Common myeloid progenitor, CD34-positive (primary cell): ENCODE measurements around the gene GIGYF2.
"Not testable (repeated sequence)": the region's sequence is repeated elsewhere in the genome, so short reads cannot be mapped to it uniquely, and the experiment has no call there.

Experiments used
- CTCF ChIA-PET: fragments of 350-600 bp; sonication (Branson Sonifier 250); formaldehyde crosslinking; loops from one replicate; lab custom pipeline; 2021; ENCODE audit warnings: antibody characterized with exemption; lab: Charles Lee
- POLR2A ChIA-PET: fragments of 350-600 bp; sonication (Branson Sonifier 250); formaldehyde crosslinking; loops from one replicate; lab custom pipeline; 2021; ENCODE audit warnings: antibody characterized with exemption; lab: Charles Lee
- DNase-seq, 3 donors: peaks; one replicate each; pipeline versions ENCODE4 v3.0.0 to v3.0.0-alpha.2; 2013
- H3K27ac ChIP-seq, 2 experiments: 1 replicate in 1 of 2; 2 replicates in 1 of 2; pipeline ENCODE4 v1.7.0; 2013; ENCODE audit warnings: inconsistent platforms in 2 of 2, low read length in 2 of 2, mild to moderate bottlenecking in 2 of 2, low read depth in 1 of 2, moderate library complexity in 1 of 2; ENCODE audit not compliant: severe bottlenecking in 2 of 2, insufficient read depth in 1 of 2, poor library complexity in 1 of 2
- H3K27me3 ChIP-seq, 5 experiments: replicated peaks in 2 of 5; 1 replicate in 3 of 5; 2 replicates in 2 of 5; pipeline versions ENCODE4 v1.6.1 to v1.7.0; 2013; ENCODE audit warnings: low read length in 4 of 5, mild to moderate bottlenecking in 2 of 5, moderate library complexity in 2 of 5, inconsistent platforms in 1 of 5; ENCODE audit not compliant: insufficient read depth in 5 of 5, control insufficient read depth in 4 of 5
- H3K36me3 ChIP-seq, 4 experiments: 1 replicate in 2 of 4; 2 replicates in 2 of 4; pipeline versions ENCODE4 v1.6.1 to v1.7.0; 2013; ENCODE audit warnings: low read length in 3 of 4, control low read depth in 1 of 4, mild to moderate bottlenecking in 1 of 4; ENCODE audit not compliant: control insufficient read depth in 4 of 4, insufficient read depth in 4 of 4
- H3K4me1 ChIP-seq, 4 experiments: 1 replicate in 3 of 4; 2 replicates in 1 of 4; pipeline versions ENCODE4 v1.6.1 to v1.7.1; 2013; ENCODE audit warnings: low read length in 3 of 4, mild to moderate bottlenecking in 3 of 4, control low read depth in 1 of 4, inconsistent platforms in 1 of 4, moderate library complexity in 1 of 4; ENCODE audit not compliant: control insufficient read depth in 4 of 4, insufficient read depth in 4 of 4; ENCODE audit errors: control extremely low read depth in 1 of 4
- H3K4me3 ChIP-seq, 7 experiments: 1 replicate in 4 of 7; 2 replicates in 3 of 7; pipeline versions ENCODE4 v1.5.1 to v1.7.0; 2013; ENCODE audit warnings: mild to moderate bottlenecking in 7 of 7, low read length in 6 of 7, moderate library complexity in 6 of 7, inconsistent platforms in 2 of 7, low read depth in 2 of 7, control low read depth in 1 of 7; ENCODE audit not compliant: insufficient read depth in 4 of 7, control insufficient read depth in 1 of 7; ENCODE audit errors: extremely low read depth in 1 of 7
- H3K9me3 ChIP-seq, 5 experiments: 1 replicate in 4 of 5; 2 replicates in 1 of 5; pipeline versions ENCODE4 v1.6.1 to v1.7.1; 2013; ENCODE audit warnings: low read length in 4 of 5, mild to moderate bottlenecking in 2 of 5, inconsistent platforms in 1 of 5, low read depth in 1 of 5, moderate library complexity in 1 of 5; ENCODE audit not compliant: control insufficient read depth in 4 of 5, insufficient read depth in 2 of 5; ENCODE audit errors: control extremely low read depth in 1 of 5
- WGBS: methylation state at CpG from one replicate; pipeline ENCODE4 v1.1.5; 2013; ENCODE audit not compliant: insufficient coverage; 5-methylcytosine and 5-hydroxymethylcytosine counted together

GIGYF2 gene

GRCh38 chr2:232675381-232675780 lies 21.8 kb upstream of the GIGYF2 start:
- 99% methylated on average over 10 of the region's 10 CpGs for WGBS
- ChIA-PET CTCF (no interaction called here), POLR2A (no interaction called here)
- no peak overlapping the region for H3K27ac ChIP-seq
- no peak overlapping the region for H3K4me3 ChIP-seq
- no peaks in the 10 kb centered on the region for H3K27me3 ChIP-seq
- no peak for DNase-seq
- no peaks in the 10 kb centered on the region for H3K4me1 ChIP-seq
- no peaks in the 10 kb centered on the region for H3K36me3 ChIP-seq
- H3K9me3 ChIP-seq, result no peaks in the 10 kb centered on the region

- POLR2A ChIA-PET, result no interaction called here
- WGBS, result 97% methylated on average over 5 of the region's 7 CpGs
- H3K27me3 ChIP-seq, result no peaks in the 10 kb centered on the region
- no peak overlapping the region for H3K27ac ChIP-seq
- H3K4me1 ChIP-seq, result no peaks in the 10 kb centered on the region
- no peaks in the 10 kb centered on the region for H3K9me3 ChIP-seq
- no peak overlapping the region for H3K4me3 ChIP-seq
- no peak for DNase-seq
- H3K36me3 ChIP-seq, result no peaks in the 10 kb centered on the region
- CTCF ChIA-PET, result no interaction called here
Measured at GRCh38 chr2:232680006-232680405, 17.1 kb upstream of the GIGYF2 start.

GRCh38 chr2:232681527-232681926 lies 15.6 kb upstream of the GIGYF2 start:
- no peaks in the 10 kb centered on the region for H3K4me1 ChIP-seq
- ChIA-PET CTCF (no interaction called here), POLR2A (no interaction called here)
- H3K27ac ChIP-seq, result no peak overlapping the region
- DNase-seq, result no peak
- H3K4me3 ChIP-seq, result no peak overlapping the region
- H3K36me3 ChIP-seq, result no peaks in the 10 kb centered on the region
- no peaks in the 10 kb centered on the region for H3K27me3 ChIP-seq
- WGBS, result 94% methylated on average over 8 of the region's 10 CpGs
- H3K9me3 ChIP-seq, result no peaks in the 10 kb centered on the region

- Histone ChIP-seq H3K9me3 (no peaks in the 10 kb centered on the region), H3K27me3 (no peaks in the 10 kb centered on the region), H3K36me3 (no peaks in the 10 kb centered on the region), H3K4me1 (no peaks in the 10 kb centered on the region), H3K4me3 (no peak overlapping the region), H3K27ac (no peak overlapping the region)
- POLR2A ChIA-PET, result no interaction called here
- DNase-seq, result no peak
- no CpG with 5 or more reads among the region's 1 CpG for WGBS
- CTCF ChIA-PET, result interaction anchor here (0.8 to 1.2 kb wide), 4 partner anchors 9 to 83 kb away, joined by 3 to 5 read pairs (median 3); no protein-coding TSS in a partner anchor
Measured at GRCh38 chr2:232683368-232683767, 13.8 kb upstream of the GIGYF2 start.

GRCh38 chr2:232685391-232685790 lies 11.7 kb upstream of the GIGYF2 start:
- CTCF ChIA-PET, result interaction anchor here (1.4 kb wide), 1 partner anchor 17 kb away, joined by 3 read pairs; no protein-coding TSS in a partner anchor
- H3K9me3 ChIP-seq, H3K4me1 ChIP-seq, H3K4me3 ChIP-seq, H3K27me3 ChIP-seq, DNase-seq, H3K36me3 ChIP-seq, H3K27ac ChIP-seq, POLR2A ChIA-PET: not testable (repeated sequence)
- WGBS, result 100% methylated on average over 2 of the region's 6 CpGs

GRCh38 chr2:232687382-232688160 lies 9.6 kb upstream of the GIGYF2 start:
- no peaks in the 10 kb centered on the region for H3K27me3 ChIP-seq
- ChIA-PET POLR2A (interaction anchor here (0.5 kb wide), 1 partner anchor 66 kb away, joined by 3 read pairs; no protein-coding TSS in a partner anchor), CTCF (no interaction called here)
- DNase-seq, result no peak
- H3K4me1 ChIP-seq, result peaks cover 0 to 3% (median 1%) of the 10 kb centered on the region in 4 experiments
- no peaks in the 10 kb centered on the region for H3K9me3 ChIP-seq
- 94% methylated on average over 9 of the region's 11 CpGs for WGBS
- no peak overlapping the region for H3K4me3 ChIP-seq
- no peaks in the 10 kb centered on the region for H3K36me3 ChIP-seq
- no peak overlapping the region for H3K27ac ChIP-seq

GRCh38 chr2:232688201-232688600 lies 8.9 kb upstream of the GIGYF2 start:
- ChIA-PET CTCF (no interaction called here), POLR2A (interaction anchor here (0.5 kb wide), 1 partner anchor 67 kb away, joined by 3 read pairs; no protein-coding TSS in a partner anchor)
- DNase-seq, result no peak
- no peak overlapping the region for H3K27ac ChIP-seq
- H3K4me3 ChIP-seq, result no peak overlapping the region
- no peaks in the 10 kb centered on the region for H3K36me3 ChIP-seq
- WGBS, result 95% methylated on average over 6 of the region's 7 CpGs
- H3K4me1 ChIP-seq, result peaks cover 0 to 3% (median 1%) of the 10 kb centered on the region in 4 experiments
- H3K9me3 ChIP-seq, result no peaks in the 10 kb centered on the region
- no peaks in the 10 kb centered on the region for H3K27me3 ChIP-seq
